HepG2 (cell line): Measurements from ENCODE around the gene DLG2. TPM values are rescaled to one million over a fixed set of nuclear protein-coding genes. Genes with fewer than 3 reads are reported as not detected.

ENCODE experiments used
- ATAC-seq: fragments of 200-7000 bp; cut with Tn5 transposase; 3 replicates; pipeline ENCODE4 v1.9.1; 2020; ENCODE audit warnings: mild to moderate bottlenecking, moderate library complexity
- BruUV-seq: library from RNA; stranded (reverse); fragments of 400-500 nt; replicated peaks from 2 replicates; lab custom pipeline; 2021; lab: Mats Ljungman, UMichigan
- CTCF ChIA-PET: fragments of 300-600 bp; formaldehyde crosslinking; extraction: SDS; loops from one replicate; lab custom pipeline; 2021; ENCODE audit warnings: low total read pairs, inconsistent platforms, low intra/inter-chr PET ratio; lab: Yijun Ruan, JAX
- POLR2A ChIA-PET: fragments of 350-600 bp; sonication (Branson Sonifier 250); formaldehyde crosslinking; loops from one replicate; lab custom pipeline; 2020; ENCODE audit warnings: antibody characterized with exemption, inconsistent platforms; lab: Yijun Ruan, JAX
- DNase-seq: peaks from one replicate; pipeline ENCODE4 v3.0.0-alpha.2; 2015; ENCODE audit warnings: low spot score
- FAIRE-seq: peaks from 3 replicates; lab custom pipeline; 2011; peaks lifted over from hg19 to GRCh38; lab: Jason Lieb, UNC
- H2AFZ ChIP-seq: one replicate; pipeline ENCODE4 v1.6.1; 2011; ENCODE audit warnings: low read length, inconsistent platforms
- H3K27ac ChIP-seq: fragments of 300-600 bp; 3 replicates; pipeline ENCODE4 v1.8.0; 2011; ENCODE audit warnings: mixed run types, mild to moderate bottlenecking, mixed read lengths, low read length, inconsistent platforms; ENCODE audit not compliant: insufficient read depth; ENCODE audit errors: extremely low read length
- H3K27me3 ChIP-seq, 2 experiments: fragments of 200-600 bp in 1 of 2; 2 replicates in 1 of 2; 3 replicates in 1 of 2; pipeline versions ENCODE4 v1.6.0 to v1.8.0; 2011; ENCODE audit warnings: low read length in 2 of 2, mild to moderate bottlenecking in 2 of 2, moderate library complexity in 2 of 2, inconsistent platforms in 1 of 2; ENCODE audit not compliant: insufficient read depth in 2 of 2, control insufficient read depth in 1 of 2
- H3K36me3 ChIP-seq, 2 experiments: fragments of 200-600 bp in 1 of 2; replicated peaks in 1 of 2; 2 replicates in 1 of 2; 3 replicates in 1 of 2; pipeline versions ENCODE4 v1.5.1 to v1.8.0; 2011; ENCODE audit warnings: low read length in 2 of 2, inconsistent platforms in 1 of 2; ENCODE audit not compliant: insufficient read depth in 2 of 2, control insufficient read depth in 1 of 2
- H3K4me1 ChIP-seq: 2 replicates; pipeline ENCODE4 v1.5.1; 2012; ENCODE audit warnings: low read length, inconsistent platforms; ENCODE audit not compliant: insufficient read depth
- H3K4me2 ChIP-seq: 2 replicates; pipeline ENCODE4 v1.6.0; 2011; ENCODE audit warnings: low read depth, low read length, inconsistent platforms
- H3K4me3 ChIP-seq, 3 experiments: fragments of 200-600 bp in 1 of 3; sonication (generic), shearing (Covaris generic) in 1 of 3; replicated peaks in 1 of 3; 2 replicates each; pipeline ENCODE4 v1.5.1; 2011 to 2016; ENCODE audit warnings: low read length in 3 of 3, inconsistent platforms in 2 of 3, low read depth in 2 of 3, mild to moderate bottlenecking in 2 of 3, control low read depth in 1 of 3, mixed read lengths in 1 of 3; ENCODE audit not compliant: insufficient read depth in 1 of 3
- H3K79me2 ChIP-seq: one replicate; pipeline ENCODE4 v1.6.1; 2011; ENCODE audit warnings: low read length, inconsistent platforms; ENCODE audit not compliant: insufficient read depth
- H3K9ac ChIP-seq: 2 replicates; pipeline ENCODE4 v1.6.0; 2011; ENCODE audit warnings: mild to moderate bottlenecking, low read depth, low read length, inconsistent platforms; ENCODE audit not compliant: insufficient read depth
- H3K9me3 ChIP-seq: 2 replicates; pipeline ENCODE4 v1.5.1; 2012; ENCODE audit warnings: mild to moderate bottlenecking, low read length
- H4K20me1 ChIP-seq: 2 replicates; pipeline ENCODE4 v1.6.0; 2011; ENCODE audit warnings: inconsistent platforms, mild to moderate bottlenecking, low read length, moderate library complexity; ENCODE audit not compliant: insufficient read depth
- AGO2 ChIP-seq: fragments of 200-400 bp; formaldehyde crosslinking; optimal IDR thresholded peaks from 2 replicates; pipeline ENCODE3; 2017; ENCODE audit warnings: mild to moderate bottlenecking, low read depth, low read length, moderate library complexity
- ARID4A ChIP-seq: sonication (generic); formaldehyde crosslinking; IDR thresholded peaks from 2 replicates; pipeline ENCODE4 v1.5.0; 2020; ENCODE audit warnings: mild to moderate bottlenecking, missing genetic modification reagents, borderline replicate concordance
- BRF2 ChIP-seq: sonication (generic); formaldehyde crosslinking; IDR thresholded peaks from 2 replicates; pipeline ENCODE4 v1.8.1; 2022; ENCODE audit warnings: mild to moderate bottlenecking, missing genetic modification reagents
- ETV6 ChIP-seq: sonication (generic); formaldehyde crosslinking; conservative IDR thresholded peaks from 2 replicates; pipeline ENCODE4 v1.4.0; 2020; ENCODE audit warnings: missing genetic modification reagents
- FOXA3 ChIP-seq: IDR thresholded peaks from 2 replicates; pipeline ENCODE4 v1.6.1; 2016; ENCODE audit warnings: missing genetic modification reagents, missing compliant biosample characterization
- GFI1 ChIP-seq: sonication (generic); formaldehyde crosslinking; IDR thresholded peaks from 2 replicates; pipeline ENCODE4 v1.5.0; 2020; ENCODE audit warnings: missing genetic modification reagents, mild to moderate bottlenecking, borderline replicate concordance
- HES4 ChIP-seq: sonication (generic); formaldehyde crosslinking; IDR thresholded peaks from 2 replicates; pipeline ENCODE4 v1.9.0; 2021; ENCODE audit warnings: mild to moderate bottlenecking, missing genetic modification reagents, borderline replicate concordance
- MNT ChIP-seq: fragments of 450-650 bp; IDR thresholded peaks from 2 replicates; pipeline ENCODE4 v1.6.1; 2016
- SIN3B ChIP-seq: fragments of 150-350 bp; IDR thresholded peaks from 2 replicates; pipeline ENCODE4 v1.6.1; 2014; ENCODE audit warnings: low read length
- ZNF362 ChIP-seq: sonication (generic); formaldehyde crosslinking; IDR thresholded peaks from 2 replicates; pipeline ENCODE4 v1.4.0; 2020; ENCODE audit warnings: missing genetic modification reagents, mild to moderate bottlenecking, borderline replicate concordance
- ZNF503 ChIP-seq: sonication (generic); formaldehyde crosslinking; IDR thresholded peaks from 2 replicates; pipeline ENCODE4 v1.4.0; 2020; ENCODE audit warnings: missing genetic modification reagents
- ZNF549 ChIP-seq: sonication (generic); formaldehyde crosslinking; IDR thresholded peaks from 2 replicates; pipeline ENCODE4 v1.5.0; 2020; ENCODE audit warnings: missing genetic modification reagents
- WGBS: methylation state at CpG from one replicate; pipeline ENCODE4 v1.1.6; 2017; ENCODE audit warnings: low lambda C conversion rate; 5-methylcytosine and 5-hydroxymethylcytosine counted together
- in situ Hi-C: cut with HindIII; loops from 2 replicates; pipeline ENCODE4 v1.10.0; 2017; ENCODE audit warnings: low pct_unique_long_range_greater_than_20kb; ENCODE audit not compliant: extremely low pct_ligation_motif_present
- intact Hi-C: fragments of 100-400 bp; cut with micrococcal nuclease; formaldehyde crosslinking; loops from one replicate; pipeline ENCODE4 v1.10.0; 2022; ENCODE audit not compliant: unreplicated experiment
- polyA plus RNA-seq, 8 experiments: library from polyadenylated mRNA; depleted of rRNA in 3 of 8; stranded (reverse) in 7 of 8; unstranded in 1 of 8; fragments of >200 nt; fragmentation: Illumina TruSeq in 4 of 8; extraction: Trizol in 4 of 8; gene quantifications; 2 replicates each; pipeline versions ENCODE4 v1.2.1 to v1.2.3, GENCODE V29; 2011 to 2016; ENCODE audit warnings: low read depth in 4 of 8, missing spikeins in 1 of 8, mixed read lengths in 1 of 8; ENCODE audit not compliant: insufficient read depth in 1 of 8
- total RNA-seq, 5 experiments: library from RNA; depleted of rRNA; stranded (reverse); fragments of >200 nt; fragmentation: Illumina TruSeq; extraction: Trizol; gene quantifications; 2 replicates each; pipeline ENCODE4 v1.2.3, GENCODE V29; 2016; ENCODE audit warnings: low read depth in 1 of 5

The DLG2 gene
- total and polyA plus RNA-seq, 2 of the 13 experiments (the other 11 are each of a cell fraction or from before 2014, with no cell fraction given), result 0.46 to 1.0 TPM

GRCh38 chr11:84408946-84409411 is 1218.2 kb downstream of the DLG2 start:
- H3K27ac ChIP-seq, result no peak overlapping the region
- H2AFZ ChIP-seq, result no peak overlapping the region
- FAIRE-seq, result no peak
- ChIA-PET POLR2A (no interaction called here), CTCF (no interaction called here)
- no peak for ATAC-seq
- WGBS, result 2% methylated on average over 3 of the region's 3 CpGs
- no peaks in the 10 kb centered on the region for H3K9me3 ChIP-seq
- H3K4me1 ChIP-seq, result no peaks in the 10 kb centered on the region
- intact Hi-C loops (no loop called here), in situ Hi-C loops (no loop called here)
- H3K27me3 ChIP-seq, result no peaks in the 10 kb centered on the region
- no peak overlapping the region for H3K4me3 ChIP-seq
- no peak overlapping the region for H3K9ac ChIP-seq
- DNase-seq, result no peak
- BruUV-seq, result no TSS peak
- no peaks in the 10 kb centered on the region for H4K20me1 ChIP-seq
- H3K36me3 ChIP-seq, result no peaks in the 10 kb centered on the region
- H3K4me2 ChIP-seq, result no peak overlapping the region
- no peaks in the 10 kb centered on the region for H3K79me2 ChIP-seq
- TF ChIP-seq ZNF549 (CRISPR knock-in tag), result no peak
- TF ChIP-seq AGO2, result no peak
- TF ChIP-seq ZNF503 (CRISPR knock-in tag), result no peak
- TF ChIP-seq ETV6 (CRISPR knock-in tag), result no peak
- no peak for TF ChIP-seq GFI1 (CRISPR knock-in tag)
- no peak for TF ChIP-seq SIN3B
- TF ChIP-seq HES4, result no peak
- TF ChIP-seq ZNF362, result no peak
- no peak for TF ChIP-seq BRF2
- no peak for TF ChIP-seq ARID4A (CRISPR knock-in tag)
- no peak for TF ChIP-seq FOXA3 (CRISPR knock-in tag)
- TF ChIP-seq MNT, result no peak
